Stimulated activated CD4-positive, alpha-beta T cell treated with anti-CD3 and anti-CD28 coated beads, TNF-alpha, amount 100 ng/mL, for 1 hour (primary cell): ENCODE measurements around the gene PDS5B.

ENCODE experiments used
- DNase-seq, 3 donors: peaks; one replicate each; pipeline ENCODE4 v3.0.0-alpha.2; 2020; ENCODE audit warnings: low read depth in 3 of 3, low spot score in 1 of 3

Gene PDS5B

GRCh38 chr13:32587811-32588170 lies 1.5 kb downstream of the PDS5B start:
- no peak for DNase-seq

DNA sequence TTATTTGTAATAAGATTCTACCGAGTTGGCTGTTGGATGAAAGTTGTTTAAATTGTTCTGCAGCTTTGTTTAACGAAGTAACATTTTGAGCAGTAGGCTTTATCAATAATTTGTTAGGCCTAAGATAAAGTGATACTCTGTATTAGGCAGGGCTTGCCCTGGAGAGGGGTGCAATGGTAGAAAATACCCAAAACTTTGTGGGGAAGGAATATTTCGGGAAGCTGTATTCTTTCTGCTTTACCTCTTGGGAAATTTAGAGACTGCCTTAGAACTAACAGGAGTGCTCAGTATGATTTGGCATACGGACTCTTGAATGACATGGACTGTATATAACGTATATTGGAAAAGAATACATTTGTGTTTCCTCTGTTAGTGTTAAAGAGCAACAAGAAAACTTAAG lies 2.5 kb downstream of the PDS5B start:
- no peak for DNase-seq

DNA sequence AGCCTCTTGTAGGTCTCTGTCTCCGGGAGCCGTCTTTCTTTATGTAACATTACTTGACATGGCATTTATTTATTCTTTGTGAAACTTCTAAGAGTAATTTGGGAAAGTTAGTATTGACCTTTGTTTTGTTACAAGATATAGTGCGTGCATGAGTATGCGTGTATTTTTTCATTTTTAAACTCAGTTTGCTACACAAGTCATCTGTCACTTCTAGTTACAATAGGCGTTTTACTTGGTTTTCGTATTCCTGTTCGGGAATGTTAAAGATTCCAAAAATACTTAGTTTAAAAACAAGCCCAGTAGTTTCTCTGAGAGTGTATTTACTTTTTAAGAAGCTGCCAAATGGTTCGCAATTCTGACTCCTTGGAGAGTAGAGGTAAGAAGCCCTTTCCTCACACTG lies 3.2 kb downstream of the PDS5B start:
- no peak for DNase-seq

- no peak for DNase-seq
These were observed 4.0 kb downstream of the PDS5B start for GRCh38 chr13:32590266-32590665.

DNA sequence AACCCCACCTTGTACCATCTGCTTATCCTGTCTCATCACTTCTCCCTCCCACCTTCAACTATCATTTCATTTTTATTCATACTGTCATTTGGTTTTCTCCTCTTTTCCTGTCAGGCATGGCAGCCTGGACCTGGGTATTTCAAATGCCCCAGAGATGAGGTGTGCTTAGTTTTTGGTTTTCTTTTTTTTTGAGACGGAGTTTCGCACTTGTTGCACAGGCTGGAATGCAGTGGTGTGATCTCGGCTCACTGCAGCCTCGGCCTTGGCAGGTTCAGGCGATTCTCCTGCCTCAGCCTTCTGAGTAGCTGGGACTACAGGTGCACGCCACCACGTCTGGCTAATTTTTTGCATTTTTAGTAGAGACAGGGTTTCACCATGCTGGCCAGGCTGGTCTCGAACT lies 5.8 kb downstream of the PDS5B start:
- DNase-seq = no peak

- DNase-seq = no peak
These were observed 8.0 kb downstream of the PDS5B start for GRCh38 chr13:32594157-32594738.

GRCh38 chr13:32595306-32595705 lies 9.1 kb downstream of the PDS5B start:
- no peak for DNase-seq

DNA sequence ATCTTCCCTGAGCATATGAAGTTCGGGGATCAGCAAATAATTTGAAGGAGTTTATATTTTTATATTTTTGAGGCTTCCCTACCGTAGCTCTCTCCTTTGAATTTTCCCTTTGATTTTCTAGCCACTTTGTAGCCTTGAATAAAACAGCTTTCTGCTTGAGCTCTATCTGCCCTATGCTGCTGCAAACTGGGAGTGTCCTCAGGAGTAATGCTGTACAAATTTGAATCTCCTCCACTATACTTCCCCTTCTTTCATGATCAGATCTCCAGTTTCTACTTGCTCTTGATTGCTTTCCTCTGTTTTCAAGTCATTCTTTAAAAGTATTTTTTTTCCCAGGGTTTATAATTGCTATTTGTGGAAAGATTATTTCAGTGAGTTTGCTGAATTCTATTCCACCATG lies 14.6 kb downstream of the PDS5B start:
- DNase-seq = no peak

DNA sequence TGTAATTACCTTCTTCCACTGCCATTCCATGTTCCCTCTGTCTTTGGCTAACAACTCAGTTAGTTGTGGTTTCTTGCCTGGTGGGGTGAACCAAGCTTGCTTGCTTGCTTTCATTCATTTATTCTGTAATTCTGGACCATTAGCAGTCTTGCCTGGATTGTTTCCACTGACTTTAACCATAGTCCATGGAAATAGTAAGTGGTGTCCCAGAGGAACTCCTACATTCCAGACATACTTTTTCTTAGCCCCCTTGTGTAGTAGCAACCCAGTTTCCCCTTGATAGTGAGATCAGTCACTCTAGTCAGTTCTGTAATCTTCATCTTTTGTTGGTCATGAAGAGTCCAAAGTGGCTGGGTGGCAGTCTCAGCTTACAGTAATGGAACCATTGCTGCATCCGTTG lies 23.2 kb downstream of the PDS5B start:
- DNase-seq = no peak

DNA sequence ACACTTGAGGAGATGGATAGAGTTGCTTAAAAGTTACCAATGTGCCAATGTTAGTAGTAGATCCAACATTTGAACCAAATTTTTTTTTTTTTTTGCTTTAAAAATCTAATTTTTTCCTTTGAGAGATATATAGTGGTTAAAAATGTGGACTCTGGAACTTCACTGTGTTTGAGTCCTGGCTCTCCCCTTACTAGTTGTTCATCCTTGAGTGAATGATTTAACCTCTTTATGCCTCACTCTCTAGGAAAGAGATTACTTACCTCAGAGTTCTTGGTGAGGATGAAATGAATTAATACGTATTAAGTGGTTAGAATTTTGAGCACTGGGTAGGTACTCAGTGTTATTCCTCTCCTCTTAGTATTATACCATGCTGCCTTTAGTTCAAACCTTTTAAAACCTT lies 24.3 kb downstream of the PDS5B start:
- no peak for DNase-seq

DNA sequence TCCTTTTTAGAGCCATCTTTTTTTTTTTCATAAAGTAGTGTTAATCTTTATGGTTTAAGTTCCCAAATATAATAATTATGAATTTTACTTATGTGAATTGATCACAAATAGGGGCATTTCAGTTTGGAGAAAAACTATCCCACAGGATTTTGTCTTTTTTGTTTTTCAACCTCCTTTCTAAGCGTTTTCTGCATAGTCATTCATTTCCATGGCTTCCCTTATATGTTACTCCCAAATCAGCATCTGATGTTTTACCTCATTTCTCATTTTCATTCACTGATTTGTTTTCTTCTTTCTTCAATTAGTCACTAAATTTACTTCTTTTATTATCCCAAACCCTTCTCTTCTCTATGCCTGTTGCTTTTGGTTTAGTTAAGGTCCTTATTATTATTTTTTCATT lies 24.7 kb downstream of the PDS5B start:
- DNase-seq = no peak

- DNase-seq = no peak
These were observed 30.7 kb downstream of the PDS5B start for GRCh38 chr13:32616883-32617511.

DNA sequence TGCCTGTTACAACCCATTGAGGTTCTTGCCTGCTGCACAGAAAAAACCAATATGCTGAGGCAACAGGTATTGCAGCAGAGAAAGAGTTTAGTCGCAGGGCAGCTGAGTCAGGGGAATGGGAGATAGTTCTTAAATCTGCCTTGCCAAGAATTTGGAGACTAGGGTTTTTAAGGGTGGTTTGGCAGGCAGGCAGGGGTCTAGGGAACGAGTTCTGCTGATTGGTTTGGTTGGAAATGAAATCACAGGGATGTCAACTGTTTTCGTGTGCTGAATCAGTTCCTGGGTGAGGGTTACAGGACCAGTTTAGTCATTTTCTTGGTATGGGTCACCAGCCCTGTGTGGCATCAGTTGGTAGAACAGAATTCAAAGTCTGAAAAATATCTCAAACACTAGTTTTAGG lies 36.6 kb downstream of the PDS5B start:
- DNase-seq = no peak

GRCh38 chr13:32624441-32624840 lies 38.2 kb downstream of the PDS5B start:
- no peak for DNase-seq

- DNase-seq = no peak
These were observed 41.5 kb downstream of the PDS5B start for GRCh38 chr13:32627793-32628192.

DNA sequence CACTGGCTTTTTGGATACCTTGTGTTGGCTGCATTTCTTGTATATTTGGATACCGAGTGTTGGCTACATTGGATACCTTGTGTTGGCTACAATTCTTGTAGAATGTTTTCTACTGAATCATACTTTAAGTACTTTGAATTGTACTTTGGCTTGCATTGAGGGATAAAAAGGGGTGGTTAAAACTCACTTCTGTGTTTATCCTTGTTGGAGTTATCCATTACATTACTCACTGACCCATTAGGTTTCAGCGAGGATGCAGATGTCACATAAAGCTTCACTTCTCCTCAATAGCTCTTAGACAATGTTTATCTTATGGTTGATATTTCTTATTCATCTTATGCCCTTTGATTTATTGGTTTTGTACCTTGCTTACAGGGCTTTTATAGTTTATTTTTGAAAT lies 43.1 kb downstream of the PDS5B start:
- no peak for DNase-seq

DNA sequence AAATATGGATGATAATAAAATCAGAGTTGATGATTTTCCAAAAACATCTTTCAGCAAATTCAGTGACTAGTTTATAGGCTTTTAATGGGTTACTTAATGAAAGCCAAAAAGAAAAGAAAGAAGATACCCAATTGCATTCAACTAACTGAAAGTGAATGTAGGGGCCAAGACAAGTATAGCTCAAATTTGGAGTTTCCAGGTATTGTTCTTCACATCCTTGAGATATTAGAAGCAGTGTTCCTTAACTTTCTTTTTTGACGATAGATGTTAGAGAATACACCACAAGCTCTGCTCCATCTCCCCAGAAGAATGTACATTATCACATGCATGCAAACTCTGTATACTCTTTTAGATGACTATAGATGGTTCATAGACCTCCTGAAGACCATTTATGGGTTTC lies 43.6 kb downstream of the PDS5B start:
- DNase-seq = no peak

GRCh38 chr13:32632343-32632909 lies 46.2 kb downstream of the PDS5B start:
- no peak for DNase-seq

DNA sequence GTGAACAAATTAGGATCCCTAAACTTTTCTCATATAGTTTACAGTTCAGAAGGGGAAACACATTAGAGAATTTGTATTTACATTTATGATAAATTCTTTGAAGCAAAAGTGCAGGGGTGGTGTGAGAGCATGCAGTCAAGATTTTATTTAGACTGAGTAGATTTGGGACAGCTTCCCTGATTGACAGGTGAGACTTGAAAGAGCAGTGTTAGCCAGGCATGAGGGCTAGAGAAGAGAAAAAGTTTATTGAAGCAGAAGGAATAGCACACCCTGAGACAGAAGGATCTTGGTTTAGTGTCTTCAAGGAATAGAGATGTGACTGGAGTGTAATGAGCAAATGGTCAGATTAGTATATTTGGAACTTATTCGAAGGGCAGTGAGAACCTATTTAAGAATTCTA lies 50.5 kb downstream of the PDS5B start:
- no peak for DNase-seq

DNA sequence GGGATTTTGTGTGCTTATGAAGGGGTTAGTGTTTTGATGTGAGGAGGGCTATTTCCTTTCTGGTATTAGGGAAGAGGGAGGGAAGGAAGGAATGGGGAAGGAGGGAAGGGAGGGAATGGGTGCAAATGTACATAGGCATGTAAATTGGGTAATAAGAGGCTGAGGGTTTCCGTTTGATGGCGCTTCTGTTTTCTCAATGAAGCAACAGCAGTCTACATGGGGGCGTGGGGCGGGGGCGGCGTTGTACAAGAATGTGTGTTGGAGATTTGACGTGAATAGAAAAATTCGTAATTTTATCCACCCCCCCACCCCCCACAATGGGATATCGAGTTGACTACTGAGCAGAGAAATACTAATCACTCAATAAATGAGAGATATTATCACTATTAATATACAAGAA lies 52.5 kb downstream of the PDS5B start:
- no peak for DNase-seq

- DNase-seq = no peak
These were observed 53.4 kb downstream of the PDS5B start for GRCh38 chr13:32639502-32640105.

- no peak for DNase-seq
These were observed 56.1 kb downstream of the PDS5B start for GRCh38 chr13:32642316-32642715.

GRCh38 chr13:32642858-32643257 lies 56.6 kb downstream of the PDS5B start:
- no peak for DNase-seq
